GM23338 (cell line): ENCODE measurements around the gene CDC6. TPM values are rescaled to one million over a fixed set of nuclear protein-coding genes. Genes with fewer than 3 reads are reported as not detected.

ENCODE experiments used
- ATAC-seq: fragments of 200-7000 bp; cut with Tn5 transposase; 3 replicates; pipeline ENCODE4 v1.9.1; 2020
- DNase-seq: peaks from one replicate; pipeline ENCODE4 v3.0.0-alpha.2; 2015; ENCODE audit warnings: low spot score
- H2AFZ ChIP-seq: fragments of 200-600 bp; sonication (generic); 2 replicates; pipeline ENCODE4 v1.8.0; 2016; ENCODE audit warnings: antibody characterized with exemption, mild to moderate bottlenecking, moderate library complexity
- H3F3A ChIP-seq: fragments of 200-600 bp; sonication (generic); replicated peaks from 2 replicates; pipeline ENCODE4 v1.8.0; 2017; ENCODE audit warnings: antibody characterized with exemption, mixed run types, low read depth
- H3K27ac ChIP-seq: fragments of 200-600 bp; sonication (generic); 2 replicates; pipeline ENCODE4 v1.6.1; 2016; ENCODE audit warnings: low read depth
- H3K27me3 ChIP-seq: fragments of 200-600 bp; sonication (generic); 2 replicates; pipeline ENCODE4 v1.8.0; 2016; ENCODE audit warnings: mild to moderate bottlenecking, mixed run types, moderate library complexity; ENCODE audit not compliant: insufficient read depth
- H3K36me3 ChIP-seq: fragments of 200-600 bp; sonication (generic); 2 replicates; pipeline ENCODE4 v1.8.0; 2016; ENCODE audit warnings: mild to moderate bottlenecking; ENCODE audit not compliant: insufficient read depth
- H3K4me1 ChIP-seq: fragments of 200-600 bp; sonication (generic); 2 replicates; pipeline ENCODE4 v1.8.0; 2016; ENCODE audit warnings: mild to moderate bottlenecking, moderate library complexity; ENCODE audit not compliant: insufficient read depth
- H3K4me2 ChIP-seq: fragments of 200-600 bp; sonication (generic); 2 replicates; pipeline ENCODE4 v1.7.1; 2017; ENCODE audit warnings: mixed run types
- H3K4me3 ChIP-seq: fragments of 200-600 bp; sonication (generic); 2 replicates; pipeline ENCODE4 v1.6.1; 2016; ENCODE audit warnings: mixed run types
- H3K79me2 ChIP-seq: fragments of 200-600 bp; sonication (generic); replicated peaks from 2 replicates; pipeline ENCODE4 v1.8.0; 2017; ENCODE audit warnings: mild to moderate bottlenecking; ENCODE audit not compliant: insufficient read depth
- H3K9me2 ChIP-seq: fragments of 200-600 bp; sonication (generic); 2 replicates; pipeline ENCODE4 v1.8.0; 2017; ENCODE audit not compliant: insufficient read depth
- H4K20me1 ChIP-seq: fragments of 200-600 bp; sonication (generic); replicated peaks from 2 replicates; pipeline ENCODE4 v1.8.0; 2017; ENCODE audit warnings: mild to moderate bottlenecking; ENCODE audit not compliant: insufficient read depth
- H3K27ac Mint-ChIP-seq: 2 replicates; pipeline ENCODE4 v1.8.0; 2020; ENCODE audit warnings: inconsistent platforms, mild to moderate bottlenecking, moderate library complexity, mixed read lengths
- H3K27me3 Mint-ChIP-seq: 3 replicates; pipeline ENCODE4 v1.8.0; 2022; ENCODE audit warnings: low read depth, mild to moderate bottlenecking, moderate library complexity, mixed read lengths, inconsistent platforms; ENCODE audit not compliant: insufficient read depth, poor library complexity
- H3K36me3 Mint-ChIP-seq: 3 replicates; pipeline ENCODE4 v1.8.0; 2021; ENCODE audit warnings: low read depth, mild to moderate bottlenecking, inconsistent platforms, moderate library complexity, mixed read lengths
- H3K4me1 Mint-ChIP-seq: 3 replicates; pipeline ENCODE4 v1.8.0; 2020; ENCODE audit warnings: mild to moderate bottlenecking, inconsistent platforms, mixed read lengths
- H3K4me3 Mint-ChIP-seq: 3 replicates; pipeline ENCODE4 v1.8.0; 2021; ENCODE audit warnings: moderate library complexity, mild to moderate bottlenecking, inconsistent platforms, mixed read lengths
- H3K9me3 Mint-ChIP-seq: 3 replicates; pipeline ENCODE4 v1.8.0; 2020; ENCODE audit warnings: moderate library complexity, mild to moderate bottlenecking, inconsistent platforms, mixed read lengths
- CREB1 ChIP-seq: fragments of 250-450 bp; sonication (Bioruptor Pico); IDR thresholded peaks from 2 replicates; pipeline ENCODE4 v1.5.0; 2020; ENCODE audit warnings: low read depth, mild to moderate bottlenecking, moderate library complexity
- CTCF ChIP-seq, 2 experiments: fragments of 200-600 bp in 1 of 2; sonication (generic) in 1 of 2; conservative IDR thresholded peaks; 2 replicates each; pipeline versions ENCODE4 v1.5.1 to v1.6.1; 2016 to 2017; ENCODE audit warnings: antibody characterized with exemption in 2 of 2, low read depth in 2 of 2, mild to moderate bottlenecking in 2 of 2, moderate library complexity in 1 of 2
- EZH2 ChIP-seq: fragments of 200-600 bp; sonication (generic); IDR thresholded peaks from one replicate; pipeline ENCODE4 v1.8.0; 2017; ENCODE audit warnings: antibody characterized with exemption, mild to moderate bottlenecking, low read depth; ENCODE audit not compliant: unreplicated experiment
- JUNB ChIP-seq: IDR thresholded peaks from one replicate; pipeline ENCODE4 v1.6.1; 2016; ENCODE audit warnings: antibody characterized with exemption; ENCODE audit not compliant: unreplicated experiment
- NANOG ChIP-seq: IDR thresholded peaks from 2 replicates; pipeline ENCODE4 v1.6.1; 2016; ENCODE audit warnings: antibody characterized with exemption, borderline replicate concordance
- STAT1 ChIP-seq: IDR thresholded peaks from one replicate; pipeline ENCODE4 v1.6.1; 2016; ENCODE audit warnings: antibody characterized with exemption; ENCODE audit not compliant: unreplicated experiment
- ZNF114 ChIP-seq: fragments of 250-450 bp; sonication (Bioruptor Pico); IDR thresholded peaks from 2 replicates; pipeline ENCODE4 v1.5.0; 2020; ENCODE audit warnings: mild to moderate bottlenecking, moderate library complexity
- ZNF331 ChIP-seq: fragments of 250-450 bp; sonication (Bioruptor Pico); IDR thresholded peaks from 2 replicates; pipeline ENCODE4 v1.5.0; 2020; ENCODE audit warnings: low read depth, mild to moderate bottlenecking, moderate library complexity
- polyA plus RNA-seq: library from polyadenylated mRNA; unstranded; fragments of >200 nt; fragmentation: Nextera tagmentation; extraction: Ambion mirVana; gene quantifications from 2 replicates; pipeline ENCODE4 v1.2.1, GENCODE V29; 2016
- total RNA-seq: library from RNA; depleted of rRNA; stranded (reverse); fragments of >200 nt; shearing (Covaris generic); gene quantifications from 2 replicates; pipeline ENCODE4 v1.2.3, GENCODE V29; 2014
- TF ChIP-seq, protein P1 (sequence below): IDR thresholded peaks from 2 replicates; pipeline ENCODE4 v1.6.1; 2016; ENCODE audit warnings: antibody characterized with exemption
- TF ChIP-seq, protein P2 (sequence below): IDR thresholded peaks from one replicate; pipeline ENCODE4 v1.6.1; 2018; ENCODE audit warnings: antibody characterized with exemption; ENCODE audit not compliant: unreplicated experiment

CDC6 gene
- total and polyA plus RNA-seq, 2 experiments from 2014 or later: 46.2 to 79.9 TPM

GRCh38 chr17:40325156-40326013, 37.7 kb downstream of the CDC6 start (continued):
- TF ChIP-seq CREB1 (CRISPR knock-in tag): no peak
- TF ChIP-seq CTCF (conservative IDR thresholded peaks at IDR 0.05; ENCODE audit: low read depth in 2 of 2): no peak
- TF ChIP-seq STAT1: no peak
- TF ChIP-seq, protein P1, sequence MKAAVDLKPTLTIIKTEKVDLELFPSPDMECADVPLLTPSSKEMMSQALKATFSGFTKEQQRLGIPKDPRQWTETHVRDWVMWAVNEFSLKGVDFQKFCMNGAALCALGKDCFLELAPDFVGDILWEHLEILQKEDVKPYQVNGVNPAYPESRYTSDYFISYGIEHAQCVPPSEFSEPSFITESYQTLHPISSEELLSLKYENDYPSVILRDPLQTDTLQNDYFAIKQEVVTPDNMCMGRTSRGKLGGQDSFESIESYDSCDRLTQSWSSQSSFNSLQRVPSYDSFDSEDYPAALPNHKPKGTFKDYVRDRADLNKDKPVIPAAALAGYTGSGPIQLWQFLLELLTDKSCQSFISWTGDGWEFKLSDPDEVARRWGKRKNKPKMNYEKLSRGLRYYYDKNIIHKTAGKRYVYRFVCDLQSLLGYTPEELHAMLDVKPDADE: no peak
- TF ChIP-seq ZNF331 (CRISPR knock-in tag): no peak
- TF ChIP-seq, protein P2, sequence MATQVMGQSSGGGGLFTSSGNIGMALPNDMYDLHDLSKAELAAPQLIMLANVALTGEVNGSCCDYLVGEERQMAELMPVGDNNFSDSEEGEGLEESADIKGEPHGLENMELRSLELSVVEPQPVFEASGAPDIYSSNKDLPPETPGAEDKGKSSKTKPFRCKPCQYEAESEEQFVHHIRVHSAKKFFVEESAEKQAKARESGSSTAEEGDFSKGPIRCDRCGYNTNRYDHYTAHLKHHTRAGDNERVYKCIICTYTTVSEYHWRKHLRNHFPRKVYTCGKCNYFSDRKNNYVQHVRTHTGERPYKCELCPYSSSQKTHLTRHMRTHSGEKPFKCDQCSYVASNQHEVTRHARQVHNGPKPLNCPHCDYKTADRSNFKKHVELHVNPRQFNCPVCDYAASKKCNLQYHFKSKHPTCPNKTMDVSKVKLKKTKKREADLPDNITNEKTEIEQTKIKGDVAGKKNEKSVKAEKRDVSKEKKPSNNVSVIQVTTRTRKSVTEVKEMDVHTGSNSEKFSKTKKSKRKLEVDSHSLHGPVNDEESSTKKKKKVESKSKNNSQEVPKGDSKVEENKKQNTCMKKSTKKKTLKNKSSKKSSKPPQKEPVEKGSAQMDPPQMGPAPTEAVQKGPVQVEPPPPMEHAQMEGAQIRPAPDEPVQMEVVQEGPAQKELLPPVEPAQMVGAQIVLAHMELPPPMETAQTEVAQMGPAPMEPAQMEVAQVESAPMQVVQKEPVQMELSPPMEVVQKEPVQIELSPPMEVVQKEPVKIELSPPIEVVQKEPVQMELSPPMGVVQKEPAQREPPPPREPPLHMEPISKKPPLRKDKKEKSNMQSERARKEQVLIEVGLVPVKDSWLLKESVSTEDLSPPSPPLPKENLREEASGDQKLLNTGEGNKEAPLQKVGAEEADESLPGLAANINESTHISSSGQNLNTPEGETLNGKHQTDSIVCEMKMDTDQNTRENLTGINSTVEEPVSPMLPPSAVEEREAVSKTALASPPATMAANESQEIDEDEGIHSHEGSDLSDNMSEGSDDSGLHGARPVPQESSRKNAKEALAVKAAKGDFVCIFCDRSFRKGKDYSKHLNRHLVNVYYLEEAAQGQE: no peak
- TF ChIP-seq NANOG: no peak
- no peak for TF ChIP-seq EZH2

- H4K20me1 ChIP-seq: peaks cover 30% of the 10 kb centered on the region; the same call in 1 of the 2 replicates
- ATAC-seq: no peak
- H3K36me3 Mint-ChIP-seq: peaks cover 2% of the 10 kb centered on the region; the same call in 2 of the 3 replicates
Observed at GRCh38 chr17:40326014-40326831, 38.5 kb downstream of the CDC6 start.

More at GRCh38 chr17:40326014-40326831, 38.5 kb downstream of the CDC6 start:
- no peaks in the 10 kb centered on the region for H3K9me3 Mint-ChIP-seq
- no peak overlapping the region for H3K27ac Mint-ChIP-seq
- peaks cover 13% of the 10 kb centered on the region for H3K27me3 Mint-ChIP-seq
- DNase-seq: no peak
- H3K4me3 Mint-ChIP-seq: no peak overlapping the region; the same call in 2 of the 3 replicates
- peaks cover 61% of the 10 kb centered on the region for H3K4me1 Mint-ChIP-seq
- peaks cover 6% of the 10 kb centered on the region; the same call in 1 of the 2 replicates for H3K4me1 ChIP-seq
- TF ChIP-seq ZNF114 (CRISPR knock-in tag) (no peak), CREB1 (CRISPR knock-in tag) (no peak), CTCF (conservative IDR thresholded peaks at IDR 0.05; ENCODE audit: low read depth in 2 of 2) (no peak), JUNB (no peak)
- no peaks in the 10 kb centered on the region for H3F3A ChIP-seq
- H3K4me3 ChIP-seq: no peak overlapping the region
- no peak overlapping the region for H3K4me2 ChIP-seq
- no peaks in the 10 kb centered on the region for H3K27me3 ChIP-seq
- H3K27ac ChIP-seq: no peak overlapping the region
- H2AFZ ChIP-seq: no peak overlapping the region
- H3K79me2 ChIP-seq: peaks cover 21% of the 10 kb centered on the region
- no peaks in the 10 kb centered on the region for H3K36me3 ChIP-seq
- no peaks in the 10 kb centered on the region for H3K9me2 ChIP-seq
